Ovary (tissue), 3 donors: ENCODE measurements around the gene NADSYN1.

Experiments
- EP300 ChIP-seq: sonication (generic); formaldehyde crosslinking; IDR thresholded peaks from one replicate; pipeline ENCODE4 v1.6.1; 2017; ENCODE audit warnings: antibody characterized with exemption
- POLR2A ChIP-seq: fragments of 450-650 bp; IDR thresholded peaks from one replicate; pipeline ENCODE4 v1.6.1; 2017; ENCODE audit warnings: antibody characterized with exemption, mild to moderate bottlenecking, moderate library complexity
- TF ChIP-seq, protein P1 (sequence below), 3 donors: fragments of 450-650 bp in 2 of 3; fragments of 200-600 bp in 1 of 3; IDR thresholded peaks; one replicate each; pipeline versions ENCODE4 v1.5.1 to v1.8.0; 2016 to 2022; ENCODE audit warnings: antibody characterized with exemption in 3 of 3, mild to moderate bottlenecking in 1 of 3
- donor health status: DM: no; HTN: no; CAD: no.

DNA sequence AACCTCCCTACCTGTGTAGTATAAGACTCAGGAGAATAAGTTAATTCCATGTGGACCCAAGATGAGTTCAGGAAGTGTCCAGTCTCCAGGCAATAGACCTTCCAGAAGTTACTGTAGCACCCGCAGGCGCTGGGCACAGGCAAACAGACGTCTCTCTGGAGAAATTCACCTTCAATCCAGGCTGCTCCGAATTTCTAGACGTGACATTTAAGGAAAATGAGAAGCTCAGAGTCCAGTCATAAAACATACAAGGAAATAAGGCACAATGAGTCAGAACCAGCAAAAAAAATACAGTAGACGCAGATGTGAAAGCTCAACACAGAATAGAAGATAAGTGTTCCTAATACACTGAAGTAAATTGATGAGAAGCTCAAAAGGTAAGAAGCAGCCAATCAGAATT lies 14.2 kb downstream of the NADSYN1 start:
- TF ChIP-seq, protein P1, sequence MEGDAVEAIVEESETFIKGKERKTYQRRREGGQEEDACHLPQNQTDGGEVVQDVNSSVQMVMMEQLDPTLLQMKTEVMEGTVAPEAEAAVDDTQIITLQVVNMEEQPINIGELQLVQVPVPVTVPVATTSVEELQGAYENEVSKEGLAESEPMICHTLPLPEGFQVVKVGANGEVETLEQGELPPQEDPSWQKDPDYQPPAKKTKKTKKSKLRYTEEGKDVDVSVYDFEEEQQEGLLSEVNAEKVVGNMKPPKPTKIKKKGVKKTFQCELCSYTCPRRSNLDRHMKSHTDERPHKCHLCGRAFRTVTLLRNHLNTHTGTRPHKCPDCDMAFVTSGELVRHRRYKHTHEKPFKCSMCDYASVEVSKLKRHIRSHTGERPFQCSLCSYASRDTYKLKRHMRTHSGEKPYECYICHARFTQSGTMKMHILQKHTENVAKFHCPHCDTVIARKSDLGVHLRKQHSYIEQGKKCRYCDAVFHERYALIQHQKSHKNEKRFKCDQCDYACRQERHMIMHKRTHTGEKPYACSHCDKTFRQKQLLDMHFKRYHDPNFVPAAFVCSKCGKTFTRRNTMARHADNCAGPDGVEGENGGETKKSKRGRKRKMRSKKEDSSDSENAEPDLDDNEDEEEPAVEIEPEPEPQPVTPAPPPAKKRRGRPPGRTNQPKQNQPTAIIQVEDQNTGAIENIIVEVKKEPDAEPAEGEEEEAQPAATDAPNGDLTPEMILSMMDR (IDR thresholded peaks at IDR 0.05), result no peak
- TF ChIP-seq POLR2A (no peak), EP300 (no peak)
